DND-41 (cell line): ENCODE results near the gene INAFM1.

ENCODE experiments used
- ATAC-seq: fragments of 200-7000 bp; cut with Tn5 transposase; 3 replicates; pipeline ENCODE4 v1.9.1; 2021; ENCODE audit warnings: low read depth; ENCODE audit not compliant: insufficient read depth
- DNase-seq: peaks from one replicate; pipeline ENCODE4 v3.0.0-alpha.2; 2020
- H2AFZ ChIP-seq: 2 replicates; pipeline ENCODE4 v1.6.0; 2012; ENCODE audit warnings: low read depth, low read length
- H3K27ac ChIP-seq: 2 replicates; pipeline ENCODE4 v1.5.1; 2012; ENCODE audit warnings: low read length, inconsistent platforms
- H3K27me3 ChIP-seq: fragments of 200-600 bp; sonication (generic); 2 replicates; pipeline ENCODE4 v1.6.0; 2012; ENCODE audit warnings: low read length, mild to moderate bottlenecking, inconsistent platforms; ENCODE audit not compliant: insufficient read depth, poor library complexity
- H3K36me3 ChIP-seq: 2 replicates; pipeline ENCODE4 v1.5.1; 2012; ENCODE audit warnings: low read length, inconsistent platforms; ENCODE audit not compliant: insufficient read depth
- H3K4me1 ChIP-seq: 2 replicates; pipeline ENCODE4 v1.5.1; 2012; ENCODE audit warnings: mild to moderate bottlenecking, low read length; ENCODE audit not compliant: insufficient read depth
- H3K4me2 ChIP-seq: 2 replicates; pipeline ENCODE4 v1.6.0; 2012; ENCODE audit warnings: mild to moderate bottlenecking, moderate library complexity, low read length, inconsistent platforms; ENCODE audit not compliant: insufficient read depth
- H3K4me3 ChIP-seq, 2 experiments: fragments of 200-600 bp in 1 of 2; shearing (Covaris generic) in 1 of 2; 2 replicates each; pipeline ENCODE4 v1.5.1; 2012 to 2016; ENCODE audit warnings: inconsistent platforms in 2 of 2, low read length in 2 of 2, mild to moderate bottlenecking in 2 of 2, low read depth in 1 of 2, moderate library complexity in 1 of 2
- H3K79me2 ChIP-seq: 2 replicates; pipeline ENCODE4 v1.6.0; 2012; ENCODE audit warnings: low read length, inconsistent platforms; ENCODE audit not compliant: insufficient read depth
- H3K9ac ChIP-seq: 2 replicates; pipeline ENCODE4 v1.6.0; 2012; ENCODE audit warnings: low read depth, mild to moderate bottlenecking, inconsistent platforms, low read length, moderate library complexity
- H3K9me3 ChIP-seq: 2 replicates; pipeline ENCODE4 v1.5.1; 2012; ENCODE audit warnings: low read length, moderate library complexity, mild to moderate bottlenecking, inconsistent platforms; ENCODE audit not compliant: insufficient read depth, severe bottlenecking
- H4K20me1 ChIP-seq: 2 replicates; pipeline ENCODE4 v1.6.0; 2012; ENCODE audit warnings: low read length; ENCODE audit not compliant: insufficient read depth
- EZH2 ChIP-seq: IDR thresholded peaks from 3 replicates; pipeline ENCODE4 v1.6.1; 2012; ENCODE audit warnings: borderline replicate concordance, low read depth, mild to moderate bottlenecking, moderate library complexity, low read length, inconsistent platforms; ENCODE audit not compliant: severe bottlenecking
- TF ChIP-seq, protein P1 (sequence below): IDR thresholded peaks from 2 replicates; pipeline ENCODE4 v1.5.1; 2012; ENCODE audit warnings: borderline replicate concordance, low read length, moderate library complexity, mild to moderate bottlenecking; ENCODE audit not compliant: poor library complexity, severe bottlenecking; ENCODE audit errors: extremely low read depth

Gene INAFM1

DNA sequence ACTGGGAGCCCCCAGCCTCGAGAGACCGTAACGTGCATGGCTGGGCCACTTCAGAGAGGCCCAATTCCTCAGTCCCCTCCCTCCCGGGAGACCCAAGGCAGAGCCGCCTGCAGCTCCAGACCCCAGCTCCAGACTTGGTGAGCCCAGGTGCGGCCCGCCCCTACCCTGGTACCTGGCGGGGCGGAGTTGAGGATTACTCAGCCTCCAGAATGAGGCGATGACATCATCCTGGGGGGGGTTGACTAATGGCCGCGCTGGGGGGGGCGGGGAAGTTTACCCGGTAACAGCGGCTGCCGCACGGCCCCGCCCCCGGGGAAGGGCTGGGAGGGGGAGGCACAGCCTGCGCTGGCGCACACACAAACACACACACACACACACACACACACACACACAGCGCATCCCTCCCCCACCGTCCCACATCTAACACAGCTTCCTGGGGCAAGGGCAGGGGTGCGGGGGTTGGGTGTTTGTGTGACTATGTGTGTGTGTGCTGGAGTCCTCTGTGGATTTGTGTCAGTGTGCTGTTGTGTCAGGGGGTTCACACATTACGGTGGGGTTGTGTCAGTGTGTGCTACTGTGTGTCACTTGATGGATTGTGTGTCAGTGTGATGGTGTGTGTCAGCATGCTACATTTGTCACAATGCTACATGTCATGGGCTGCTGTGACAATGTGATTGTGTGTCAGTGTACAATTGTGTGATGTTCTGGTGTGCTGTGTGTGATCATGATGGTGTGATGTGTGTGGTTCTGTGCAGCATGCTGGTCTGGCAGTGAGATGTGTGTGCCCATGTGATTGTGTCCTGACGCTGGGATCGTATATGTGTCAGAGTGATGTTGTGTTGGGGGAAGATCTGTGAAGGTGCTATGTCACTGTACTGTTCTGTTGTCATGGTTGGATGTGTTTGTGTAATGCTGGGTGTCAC, 33.4 kb upstream of the INAFM1 start:
- Histone ChIP-seq H3K79me2 (no peaks in the 10 kb centered on the region), H3K9ac (no peak overlapping the region), H3K4me3 (no peak overlapping the region; a peak in 1 of 4 replicates), H3K27ac (peak overlapping the region; percentile 10; the same call in 1 of the 2 replicates), H3K9me3 (no peaks in the 10 kb centered on the region), H3K4me1 (peaks cover 30% of the 10 kb centered on the region), H3K4me2 (peak overlapping the region; percentile 16), H3K36me3 (no peaks in the 10 kb centered on the region), H3K27me3 (no peaks in the 10 kb centered on the region), H4K20me1 (no peaks in the 10 kb centered on the region; the same call in 1 of the 2 replicates), H2AFZ (no peak overlapping the region)
- DNase-seq (peak; percentile 81), ATAC-seq (peak; percentile 21)
- TF ChIP-seq EZH2, result no peak
- TF ChIP-seq, protein P1, sequence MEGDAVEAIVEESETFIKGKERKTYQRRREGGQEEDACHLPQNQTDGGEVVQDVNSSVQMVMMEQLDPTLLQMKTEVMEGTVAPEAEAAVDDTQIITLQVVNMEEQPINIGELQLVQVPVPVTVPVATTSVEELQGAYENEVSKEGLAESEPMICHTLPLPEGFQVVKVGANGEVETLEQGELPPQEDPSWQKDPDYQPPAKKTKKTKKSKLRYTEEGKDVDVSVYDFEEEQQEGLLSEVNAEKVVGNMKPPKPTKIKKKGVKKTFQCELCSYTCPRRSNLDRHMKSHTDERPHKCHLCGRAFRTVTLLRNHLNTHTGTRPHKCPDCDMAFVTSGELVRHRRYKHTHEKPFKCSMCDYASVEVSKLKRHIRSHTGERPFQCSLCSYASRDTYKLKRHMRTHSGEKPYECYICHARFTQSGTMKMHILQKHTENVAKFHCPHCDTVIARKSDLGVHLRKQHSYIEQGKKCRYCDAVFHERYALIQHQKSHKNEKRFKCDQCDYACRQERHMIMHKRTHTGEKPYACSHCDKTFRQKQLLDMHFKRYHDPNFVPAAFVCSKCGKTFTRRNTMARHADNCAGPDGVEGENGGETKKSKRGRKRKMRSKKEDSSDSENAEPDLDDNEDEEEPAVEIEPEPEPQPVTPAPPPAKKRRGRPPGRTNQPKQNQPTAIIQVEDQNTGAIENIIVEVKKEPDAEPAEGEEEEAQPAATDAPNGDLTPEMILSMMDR, result no peak

DNA sequence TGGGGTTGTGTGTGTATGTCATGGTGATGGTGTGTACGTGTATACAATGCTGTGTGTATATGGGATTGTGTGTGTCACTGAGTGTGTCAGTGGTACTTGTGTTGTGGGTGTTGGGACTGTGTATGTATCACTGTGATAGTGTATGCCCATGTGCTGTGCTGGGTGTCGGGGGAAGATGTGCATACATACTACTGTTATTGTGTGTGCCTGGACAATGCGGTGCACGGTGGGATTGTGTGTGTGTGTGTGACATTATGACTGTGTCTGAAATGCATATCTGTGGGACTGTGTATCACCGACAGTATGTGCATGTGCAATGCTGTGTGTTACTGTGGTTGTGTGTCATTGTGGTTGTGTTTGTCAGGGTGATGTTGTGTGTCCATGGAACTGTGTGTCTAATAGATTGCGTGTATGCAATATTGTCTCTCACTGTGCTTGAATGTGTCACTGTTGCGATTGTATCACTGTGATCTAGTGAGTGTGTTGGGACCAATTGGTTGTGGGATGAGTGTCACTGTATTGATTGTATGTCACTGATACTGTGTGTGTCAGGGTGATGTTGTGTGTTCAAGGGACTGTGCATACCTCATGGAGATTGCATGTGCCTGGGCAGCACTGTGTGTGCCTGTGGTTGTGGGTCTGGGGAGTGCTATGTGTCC, 32.6 kb upstream of the INAFM1 start:
- TF ChIP-seq, protein P1, result no peak
- no peak for TF ChIP-seq EZH2
- Histone ChIP-seq H3K36me3 (no peaks in the 10 kb centered on the region), H4K20me1 (no peaks in the 10 kb centered on the region; the same call in 1 of the 2 replicates), H3K9me3 (no peaks in the 10 kb centered on the region), H2AFZ (no peak overlapping the region), H3K4me1 (peaks cover 30% of the 10 kb centered on the region), H3K27ac (no peak overlapping the region; the same call in 1 of the 2 replicates), H3K4me2 (no peak overlapping the region), H3K79me2 (no peaks in the 10 kb centered on the region), H3K27me3 (no peaks in the 10 kb centered on the region), H3K4me3 (no peak overlapping the region), H3K9ac (no peak overlapping the region)
- DNase-seq, result no peak
- ATAC-seq, result no peak

DNA sequence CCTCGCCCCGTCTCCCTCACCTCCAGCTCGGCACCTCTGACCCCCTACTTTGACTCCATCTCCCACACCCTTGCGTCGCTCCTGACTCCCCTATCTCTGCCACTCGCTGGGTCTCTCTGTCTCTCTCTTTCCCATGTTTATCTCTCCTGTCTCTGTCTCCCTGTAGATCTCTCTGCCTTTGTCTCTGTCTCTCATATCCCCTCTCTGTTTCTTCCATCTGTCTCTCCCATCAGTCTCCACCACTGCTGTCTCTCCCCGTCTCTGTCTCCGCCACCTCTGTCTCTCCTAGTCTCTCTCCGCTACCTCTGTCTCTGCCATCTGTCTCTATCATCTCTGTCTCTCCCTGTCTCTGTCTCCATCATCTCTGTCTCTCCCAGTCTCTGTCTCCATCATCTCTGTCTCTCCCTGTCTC, 31.3 kb upstream of the INAFM1 start:
- no peaks in the 10 kb centered on the region; the same call in 1 of the 2 replicates for H4K20me1 ChIP-seq
- H3K27ac ChIP-seq, result peak overlapping the region; percentile 74
- H3K27me3 ChIP-seq, result no peaks in the 10 kb centered on the region
- no peak for DNase-seq
- TF ChIP-seq, protein P1, result no peak
- no peak for TF ChIP-seq EZH2
- H3K79me2 ChIP-seq, result no peaks in the 10 kb centered on the region
- no peak for ATAC-seq
- H3K9me3 ChIP-seq, result no peaks in the 10 kb centered on the region
- no peak overlapping the region for H3K9ac ChIP-seq
- H3K4me1 ChIP-seq, result peaks cover 30% of the 10 kb centered on the region
- H3K36me3 ChIP-seq, result no peaks in the 10 kb centered on the region
- H3K4me3 ChIP-seq, result no peak overlapping the region
- peak overlapping the region; percentile 56; the same call in 1 of the 2 replicates for H3K4me2 ChIP-seq
- no peak overlapping the region for H2AFZ ChIP-seq
